GM19328 (cell line): ENCODE results near the gene TUBB2A.

ENCODE experiments used
- ATAC-seq: cut with Tn5 transposase; IDR thresholded peaks from one replicate; pipeline ENCODE4 v1.9.1; 2021; ENCODE audit warnings: mild to moderate bottlenecking, moderate library complexity; ENCODE audit not compliant: unreplicated experiment

The TUBB2A gene

DNA sequence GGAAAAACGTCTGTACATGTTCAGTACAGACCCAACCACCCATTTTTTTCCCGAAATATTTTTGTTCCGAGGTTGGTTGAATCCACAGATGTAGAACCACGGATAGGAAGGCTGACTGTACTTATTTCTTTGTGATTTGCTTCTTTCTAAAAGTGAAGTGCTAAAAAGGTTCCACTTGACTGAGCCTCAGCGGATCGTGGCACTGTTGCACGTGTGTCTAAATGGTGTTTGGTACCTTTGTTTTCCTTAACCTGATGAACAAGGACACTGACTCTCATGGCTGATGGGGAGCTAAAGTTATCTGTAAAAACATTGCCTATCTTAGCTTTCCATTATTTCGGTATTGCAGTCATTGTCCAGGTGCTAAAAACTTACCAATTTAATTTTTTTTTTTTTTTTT lies 32.7 kb downstream of the TUBB2A start:
- no peak for ATAC-seq

- no peak for ATAC-seq
These were observed 34.5 kb downstream of the TUBB2A start for GRCh38 chr6:3122823-3123182.

DNA sequence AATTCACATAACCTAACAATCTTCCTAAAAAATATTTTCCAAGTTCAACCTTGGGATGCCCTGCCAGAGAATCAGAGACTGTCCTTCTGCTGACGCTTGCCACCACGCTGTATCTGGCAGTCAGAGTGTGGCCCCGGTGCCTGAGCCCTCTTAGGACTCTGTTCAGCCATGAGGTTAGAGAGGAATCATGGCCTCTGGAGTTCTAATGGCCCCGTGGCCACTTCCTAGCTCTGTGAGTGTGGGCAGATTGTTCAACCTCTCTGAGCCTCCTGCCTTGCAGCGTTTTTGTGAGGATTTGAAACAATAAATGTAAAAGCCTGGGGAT lies 36.6 kb downstream of the TUBB2A start:
- no peak for ATAC-seq

- peak; percentile 21 for ATAC-seq
These were observed 38.2 kb downstream of the TUBB2A start for GRCh38 chr6:3119040-3119723.

- peak; percentile 88 for ATAC-seq
These were observed 38.8 kb downstream of the TUBB2A start, which contains the start of gene BPHL for GRCh38 chr6:3118353-3119039. Gene BPHL (plus strand): TSS chr6:3118711. CDS start chr6:3118741, 30 bp downstream.

DNA sequence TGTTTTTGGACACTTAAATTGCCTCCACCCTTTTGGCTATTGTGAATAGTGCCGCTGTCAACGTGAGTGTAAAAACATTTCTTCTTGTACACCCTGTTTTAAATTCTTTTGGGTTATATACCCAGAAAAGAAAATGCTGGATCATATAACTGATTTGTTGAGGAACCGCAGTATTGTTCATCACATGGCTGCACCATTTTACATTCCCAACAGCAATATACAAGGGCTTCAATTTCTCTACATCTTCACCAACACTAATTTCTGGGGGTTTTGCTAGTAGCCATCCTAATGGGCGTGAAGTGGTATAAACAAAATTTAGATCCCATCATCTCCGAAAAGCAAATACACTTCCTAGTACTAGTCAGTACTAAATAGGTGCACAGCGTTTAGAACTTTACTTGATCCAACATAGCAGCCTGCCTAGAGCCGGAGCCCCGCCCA lies 39.4 kb downstream of the TUBB2A start:
- no peak for ATAC-seq

GRCh38 chr6:3114377-3114776 lies 43.0 kb downstream of the TUBB2A start:
- no peak for ATAC-seq

DNA sequence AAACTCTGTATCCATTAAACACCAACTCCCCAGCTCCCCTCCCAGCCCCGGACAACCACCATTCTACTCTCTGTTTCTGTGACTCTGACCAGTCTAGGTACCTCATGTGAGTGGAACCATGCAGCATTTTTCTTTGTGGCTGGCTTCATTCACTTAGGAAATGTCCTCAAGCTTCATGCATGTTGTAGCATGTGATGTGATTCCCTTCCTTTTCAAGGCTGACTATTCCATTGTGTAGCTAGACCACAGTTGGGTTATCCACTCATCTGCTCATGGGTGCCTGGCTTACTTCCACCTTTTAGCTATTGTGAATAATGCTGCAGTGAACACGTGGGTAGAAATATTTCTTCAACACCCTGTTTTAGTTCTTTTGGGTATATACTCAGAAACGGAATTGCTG lies 47.6 kb downstream of the TUBB2A start:
- ATAC-seq: no peak

- no peak for ATAC-seq
These were observed 48.5 kb downstream of the TUBB2A start for GRCh38 chr6:3108746-3109414.
